GM21528 (cell line): ENCODE measurements around the gene CTIF.
"Not testable (repeated sequence)": the region's sequence is repeated elsewhere in the genome, so short reads cannot be mapped to it uniquely, and the experiment has no call there.

Experiments
- ATAC-seq: cut with Tn5 transposase; IDR thresholded peaks from one replicate; pipeline ENCODE4 v1.9.1; 2021; ENCODE audit warnings: mild to moderate bottlenecking, moderate library complexity; ENCODE audit not compliant: unreplicated experiment, low FRiP score

Gene CTIF

DNA sequence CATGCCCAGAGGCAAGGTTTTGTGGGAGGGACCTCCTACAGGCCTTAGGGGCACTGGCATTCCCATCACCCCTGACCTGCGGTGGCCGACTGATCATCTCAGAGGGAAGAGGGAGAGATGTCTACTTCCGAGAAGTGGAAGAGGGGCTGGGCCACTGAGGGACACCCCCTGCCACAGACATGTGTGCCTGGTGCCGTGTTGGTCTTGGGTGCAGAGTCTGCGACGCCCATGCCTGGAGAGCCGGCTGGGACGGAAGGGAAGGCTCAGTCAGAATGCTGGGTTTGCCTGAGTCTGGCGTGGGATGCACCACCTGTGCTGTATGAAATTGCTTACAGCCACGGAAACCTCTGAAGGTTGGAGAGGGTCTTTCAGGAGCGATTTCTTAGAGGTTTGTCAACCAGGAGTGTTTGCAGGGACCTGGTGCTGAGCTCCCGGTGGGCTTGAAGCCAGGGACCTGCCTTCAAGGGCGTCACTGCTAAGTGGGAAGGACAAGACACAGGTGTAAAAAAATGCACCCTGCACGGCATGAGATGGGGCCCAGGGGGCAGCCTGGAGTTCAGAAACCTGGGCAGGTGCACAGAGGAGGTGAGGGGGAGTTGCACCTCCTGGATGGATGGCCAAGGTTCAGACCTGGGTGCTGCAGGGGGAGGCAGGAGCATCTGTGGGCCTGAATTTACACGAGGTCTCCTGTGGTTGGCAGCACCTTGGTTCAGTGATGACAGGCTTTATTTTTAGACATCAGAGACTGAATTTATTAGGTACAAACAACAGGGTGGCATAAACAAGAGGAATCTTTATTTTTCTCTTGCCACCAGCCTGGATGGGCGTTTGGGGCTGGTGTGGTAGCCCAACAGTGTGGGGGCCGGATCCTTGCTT, 100.3 kb downstream of the CTIF start:
- ATAC-seq: no peak

DNA sequence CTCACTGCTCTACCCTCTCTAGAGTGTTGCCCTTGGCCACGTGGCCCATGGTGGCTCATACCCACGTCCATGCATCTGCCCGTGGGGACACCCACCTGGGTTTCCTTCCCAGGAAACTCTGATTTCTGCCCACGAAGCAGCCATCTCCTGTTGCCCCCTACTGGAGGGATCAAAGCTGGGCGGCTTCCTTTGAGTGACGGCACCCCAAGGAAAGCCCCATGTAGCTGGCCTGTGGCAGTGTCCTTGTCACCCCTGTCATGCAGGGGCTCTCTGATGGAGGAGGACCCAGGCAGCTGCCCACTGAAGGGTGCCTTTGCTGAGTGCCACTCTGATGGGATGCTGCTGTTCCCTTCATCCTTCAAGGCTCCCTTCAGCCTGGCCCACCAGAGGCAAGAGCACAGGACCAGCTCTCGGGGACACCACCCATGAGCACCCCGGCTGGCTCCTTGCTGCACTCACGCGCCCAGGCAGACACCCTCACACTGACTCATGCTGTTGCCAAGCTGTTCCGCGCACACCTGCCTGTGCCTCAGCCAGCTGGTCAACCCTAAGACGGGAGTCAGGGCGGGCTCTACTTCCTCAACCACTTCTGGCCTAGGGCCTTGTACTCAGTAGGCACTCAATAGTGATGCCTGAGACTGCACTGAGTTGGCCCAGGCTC, 101.1 kb downstream of the CTIF start:
- no peak for ATAC-seq

DNA sequence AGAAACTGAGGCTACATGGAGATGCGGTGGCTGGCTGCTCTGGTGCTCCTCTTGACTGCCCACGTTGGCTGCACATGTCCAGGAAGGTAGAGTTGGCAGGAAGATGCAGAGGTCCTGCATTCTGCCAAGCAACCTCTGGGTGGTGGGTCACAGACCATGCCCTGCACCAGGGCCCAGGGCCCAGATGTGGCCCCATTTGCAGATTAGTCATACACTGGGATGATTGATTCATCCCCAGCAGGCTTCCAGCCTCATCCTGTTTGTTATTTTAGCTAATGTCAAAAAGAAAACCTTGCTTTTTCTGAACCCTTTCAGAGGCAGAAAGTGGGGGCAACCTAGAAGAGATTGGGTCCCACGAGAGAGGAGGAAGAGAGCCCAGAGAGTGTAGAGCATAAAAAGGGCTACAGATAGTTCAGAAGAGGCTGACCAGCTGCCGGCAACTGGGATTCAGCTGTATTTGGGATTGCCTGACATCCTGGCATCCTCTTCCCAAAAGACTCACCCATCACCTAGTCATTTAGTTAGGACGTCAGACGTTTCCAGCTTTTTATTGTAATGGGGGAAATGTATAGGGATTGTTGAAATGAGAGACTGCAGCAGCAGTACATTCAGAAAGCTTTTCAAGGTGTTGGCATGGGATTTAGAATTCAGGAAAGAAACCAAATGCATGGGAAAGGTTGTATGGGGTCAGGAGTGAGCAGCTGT, 101.9 kb downstream of the CTIF start:
- ATAC-seq: no peak

DNA sequence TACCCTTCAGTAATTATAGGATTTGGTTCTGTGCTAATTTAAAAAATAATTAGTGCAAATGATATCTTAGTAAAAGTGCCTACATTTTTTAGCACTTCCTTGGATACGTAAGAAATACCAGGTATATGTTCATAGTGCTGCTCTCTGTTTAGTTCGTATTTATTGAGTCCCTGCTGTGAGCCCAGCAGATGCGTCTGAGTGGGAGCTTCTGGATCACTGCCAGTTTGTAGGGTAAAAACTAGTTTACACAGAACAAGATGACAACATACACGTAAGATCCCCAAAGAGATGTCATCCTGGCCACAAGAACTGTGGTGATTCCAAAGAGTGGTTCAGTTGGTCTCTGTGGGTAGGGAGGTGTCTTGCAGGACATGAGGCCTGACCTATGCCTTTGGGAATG, 103.2 kb downstream of the CTIF start:
- no peak for ATAC-seq

DNA sequence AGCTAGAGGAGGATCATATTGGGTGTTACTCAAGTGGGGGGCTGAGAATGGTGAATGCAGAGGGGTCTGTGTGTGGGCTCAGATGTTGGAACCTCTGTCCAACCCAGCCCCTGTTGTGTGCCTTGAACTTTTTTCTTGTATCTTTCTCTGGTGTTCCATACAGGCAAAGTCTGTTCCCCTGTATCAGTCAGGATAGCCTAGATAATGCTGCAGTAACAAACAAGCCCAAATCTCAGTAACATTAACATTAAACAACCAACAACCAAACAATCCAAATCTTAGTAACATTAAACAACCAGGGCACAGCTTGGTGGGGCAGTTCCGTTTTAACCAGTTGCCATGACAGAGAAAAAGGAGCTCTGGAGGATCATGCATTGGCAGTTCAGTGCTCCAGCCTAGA, 103.7 kb downstream of the CTIF start:
- ATAC-seq: no peak

DNA sequence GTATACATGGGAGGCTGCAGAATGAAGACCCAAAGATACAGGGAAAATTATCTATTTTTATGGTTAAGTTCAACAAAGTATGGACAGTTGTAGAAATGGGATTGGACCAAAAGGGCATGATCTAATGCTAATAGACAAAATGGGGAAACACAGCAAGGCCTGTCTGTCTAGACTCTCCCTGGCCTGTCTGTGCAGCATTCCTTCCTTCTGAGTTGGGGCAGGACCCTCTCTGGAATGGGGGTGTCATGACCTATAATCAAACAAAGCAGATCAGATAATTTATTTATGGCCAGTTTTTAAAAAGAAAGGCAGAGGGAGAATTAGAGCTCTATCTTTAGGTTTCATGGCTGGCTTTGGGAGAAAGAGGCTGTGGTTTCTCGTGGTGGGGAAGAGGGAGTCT, 104.4 kb downstream of the CTIF start:
- no peak for ATAC-seq

DNA sequence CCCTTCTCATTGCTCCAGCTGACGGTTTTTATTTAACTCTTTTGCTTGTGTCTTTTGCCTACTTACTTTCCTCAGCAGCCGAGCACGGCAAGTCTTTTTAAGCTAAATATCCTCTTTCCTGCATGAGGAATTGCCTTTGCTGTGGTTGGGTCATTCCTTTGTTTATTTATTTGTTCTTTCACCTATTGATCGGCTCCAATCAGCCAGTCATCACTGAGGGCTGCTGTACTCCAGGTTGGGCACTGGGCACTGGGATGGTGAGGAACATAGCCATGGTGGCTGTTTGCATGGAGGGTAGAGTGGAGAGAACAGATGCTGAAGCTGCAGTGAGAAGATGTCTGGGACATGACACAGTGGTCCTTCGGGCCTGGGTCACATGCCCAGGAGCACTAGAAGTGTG, 105.2 kb downstream of the CTIF start:
- ATAC-seq: no peak

DNA sequence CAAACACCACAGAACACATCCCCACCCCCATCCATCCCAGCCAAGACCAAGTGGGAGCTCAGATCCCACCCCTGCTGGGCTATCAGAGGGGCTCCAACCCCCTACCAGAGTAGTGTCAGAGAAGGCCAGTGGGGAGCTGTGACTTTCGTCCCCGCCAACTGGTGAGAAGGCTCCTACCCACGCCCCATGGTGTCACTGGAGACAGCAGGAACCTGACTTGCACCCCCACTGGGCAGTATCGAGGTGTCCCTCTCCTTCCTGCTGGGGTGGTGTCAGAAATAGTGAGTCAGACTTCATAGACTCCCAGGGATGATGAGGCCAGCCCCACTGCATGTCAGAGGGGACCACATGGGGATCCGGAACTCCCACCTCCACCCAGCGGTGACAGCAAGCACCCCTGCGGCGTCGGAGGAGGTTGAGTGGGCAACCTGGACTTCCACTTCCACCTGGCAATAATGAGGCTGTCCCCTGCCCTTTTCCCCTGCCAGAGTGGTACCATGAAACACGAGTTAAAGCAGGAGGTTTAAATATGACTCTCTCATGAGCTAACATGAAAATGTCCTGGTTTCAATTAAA, 106.7 kb downstream of the CTIF start:
- no peak for ATAC-seq

DNA sequence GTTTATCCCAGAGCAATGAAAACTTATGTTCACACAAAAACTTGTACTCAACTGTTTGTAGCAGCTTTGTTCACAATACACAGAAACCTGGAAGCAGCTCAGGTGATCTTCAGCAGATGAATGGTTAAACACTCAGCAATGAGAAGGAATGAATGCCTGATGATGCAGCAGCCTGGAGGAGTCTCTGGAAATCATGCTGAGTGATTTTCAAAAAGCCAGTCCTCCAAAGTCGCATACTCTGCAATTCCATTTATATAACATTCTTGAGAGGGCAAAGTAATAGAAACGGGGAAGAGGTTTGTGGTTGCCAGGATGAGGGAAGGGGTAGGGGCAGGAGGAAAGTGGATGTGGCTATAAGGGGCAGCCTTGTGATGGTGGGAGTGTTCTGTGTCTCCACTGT, 108.1 kb downstream of the CTIF start:
- no peak for ATAC-seq

DNA sequence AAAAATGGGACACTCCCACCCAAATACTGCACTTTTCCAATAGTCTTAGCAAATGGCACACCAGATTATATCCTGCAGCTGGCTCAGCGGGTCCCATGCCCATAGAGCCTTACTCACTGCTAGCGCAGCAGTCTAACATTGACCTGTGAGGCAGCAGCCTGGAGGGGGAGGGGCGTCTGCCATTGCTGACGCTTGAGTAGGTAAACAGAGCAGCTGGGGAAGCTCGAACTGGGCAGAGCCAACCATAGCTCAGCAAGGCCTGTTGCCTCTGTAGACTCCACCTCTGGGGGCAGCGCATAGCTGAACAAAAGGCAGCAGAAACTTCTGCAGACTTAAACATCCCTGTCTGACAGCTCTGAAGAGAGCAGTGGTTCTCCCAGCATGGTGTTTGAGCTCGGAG, 110.4 kb downstream of the CTIF start:
- ATAC-seq: no peak

DNA sequence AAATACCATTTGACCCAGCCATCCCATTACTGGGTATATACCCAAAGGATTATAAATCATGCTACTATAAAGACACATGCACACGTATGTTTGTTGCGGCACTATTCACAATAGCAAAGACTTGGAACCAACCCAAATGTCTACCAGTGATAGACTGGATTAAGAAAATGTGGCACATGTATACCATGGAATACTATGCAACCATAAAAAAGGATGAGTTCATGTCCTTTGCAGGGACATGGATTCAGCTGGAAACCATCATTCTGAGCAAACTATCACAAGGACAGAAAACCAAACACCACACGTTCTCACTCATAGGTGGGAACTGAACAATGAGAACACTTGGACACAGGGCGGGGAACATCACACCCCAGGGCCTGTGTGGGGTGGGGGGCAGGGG, 115.8 kb downstream of the CTIF start:
- ATAC-seq: not testable (repeated sequence)

DNA sequence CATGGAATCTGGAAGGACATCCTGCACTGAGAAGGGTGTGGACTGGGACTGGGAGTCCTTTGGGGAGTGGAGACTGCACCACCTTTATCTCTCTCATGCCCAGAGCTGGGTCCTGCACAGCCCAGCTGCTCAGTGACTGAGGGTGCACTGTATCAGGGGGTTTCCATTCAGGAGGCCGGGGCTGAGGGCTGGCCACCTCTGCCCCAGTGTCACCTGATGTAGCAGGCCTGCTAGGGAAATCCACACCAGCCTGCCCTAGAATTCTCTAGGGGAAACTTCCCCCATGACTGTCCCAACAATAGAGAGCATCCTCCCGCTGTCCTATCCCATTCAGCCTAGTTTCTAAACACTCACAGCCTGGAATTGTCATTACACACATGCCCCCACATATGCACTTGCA, 116.7 kb downstream of the CTIF start:
- no peak for ATAC-seq

DNA sequence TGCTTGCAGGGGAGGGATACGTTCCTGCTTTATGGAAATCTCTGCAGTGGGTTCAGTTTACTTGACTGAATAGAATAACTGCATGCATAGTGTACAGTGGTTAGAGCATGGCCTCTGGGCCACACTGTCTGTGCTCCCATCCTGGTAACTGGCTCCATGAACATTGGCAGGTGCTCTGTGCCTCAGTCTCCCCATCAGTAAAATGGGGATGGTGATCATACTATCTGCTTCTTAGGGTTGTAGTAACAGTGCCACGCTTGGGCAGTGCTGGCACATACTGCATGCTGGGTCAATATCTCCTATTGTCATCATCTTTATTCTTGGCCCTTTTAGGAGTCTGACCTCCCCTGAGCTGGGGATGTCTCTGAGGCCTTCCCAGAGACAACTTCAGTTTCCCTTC, 117.3 kb downstream of the CTIF start:
- ATAC-seq: no peak

DNA sequence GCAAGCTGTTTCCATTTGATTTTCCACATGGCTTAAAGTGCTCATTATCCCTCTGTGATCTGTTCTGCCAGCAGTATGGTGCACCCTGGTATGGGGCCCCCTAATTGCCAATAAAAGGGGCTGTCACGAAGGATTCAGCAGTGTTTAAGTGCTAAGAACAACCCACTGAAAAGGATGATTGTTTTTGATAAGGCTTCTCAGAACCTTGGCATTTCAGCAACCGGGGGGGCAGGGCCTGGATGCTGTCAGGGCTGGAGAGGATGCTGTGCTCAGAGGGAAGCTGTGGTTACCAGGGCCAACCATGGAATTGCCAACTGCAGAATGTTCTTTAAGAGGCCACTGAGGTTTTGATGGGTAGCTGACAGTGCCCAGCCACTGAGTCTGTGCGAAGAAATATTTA, 117.8 kb downstream of the CTIF start:
- no peak for ATAC-seq

DNA sequence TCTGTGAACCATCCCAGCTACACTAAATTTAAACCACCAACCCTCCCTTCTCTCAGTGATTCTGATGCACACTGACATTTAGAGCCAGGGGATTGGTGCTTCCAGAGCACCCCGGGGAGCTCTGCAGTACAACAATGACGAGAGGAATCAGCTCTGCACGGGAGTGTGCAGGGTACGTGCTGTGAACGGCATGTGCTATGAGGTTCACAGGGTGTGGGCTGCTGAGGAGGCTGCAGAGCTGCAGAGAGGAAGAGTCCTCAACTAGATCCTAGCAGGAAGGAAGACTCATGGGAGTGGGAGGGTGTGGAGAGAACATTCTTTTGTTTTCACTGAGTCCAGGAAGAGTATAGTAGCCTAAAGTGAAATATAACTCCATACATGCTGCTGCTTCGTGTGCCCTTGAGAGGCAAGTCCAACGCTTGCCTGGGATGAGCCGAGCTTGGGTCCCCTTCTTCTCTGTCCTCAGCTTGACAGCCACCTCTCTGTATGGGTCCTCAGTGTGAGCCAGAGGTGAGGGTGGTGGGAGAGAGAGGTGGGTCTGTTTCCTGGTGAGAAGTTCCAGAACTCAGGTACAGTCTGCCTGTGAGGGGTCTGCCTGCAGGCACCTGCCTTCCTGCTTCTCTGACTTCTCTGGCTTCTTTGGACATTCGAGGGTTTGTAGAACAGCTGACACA, 118.8 kb downstream of the CTIF start:
- no peak for ATAC-seq

DNA sequence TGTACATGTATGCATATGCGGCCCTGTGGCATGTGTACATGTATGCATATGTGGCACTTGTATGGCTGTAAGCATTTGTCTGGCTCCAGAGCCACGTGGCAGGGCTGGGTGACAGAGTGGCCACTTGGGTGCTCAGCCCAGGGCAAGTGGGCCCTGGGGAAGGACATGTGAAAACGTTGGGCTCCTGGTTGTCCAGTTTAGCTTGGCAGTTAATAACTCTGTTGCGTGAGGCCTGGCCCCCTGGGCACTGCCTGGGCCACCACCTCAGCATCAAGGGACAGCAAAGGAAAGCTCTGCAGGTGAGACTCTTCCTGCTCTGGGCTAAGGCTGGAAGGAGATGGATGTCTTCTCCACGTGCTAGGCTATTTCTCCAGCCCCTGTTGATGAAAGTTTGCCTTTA, 119.9 kb downstream of the CTIF start:
- ATAC-seq: no peak

DNA sequence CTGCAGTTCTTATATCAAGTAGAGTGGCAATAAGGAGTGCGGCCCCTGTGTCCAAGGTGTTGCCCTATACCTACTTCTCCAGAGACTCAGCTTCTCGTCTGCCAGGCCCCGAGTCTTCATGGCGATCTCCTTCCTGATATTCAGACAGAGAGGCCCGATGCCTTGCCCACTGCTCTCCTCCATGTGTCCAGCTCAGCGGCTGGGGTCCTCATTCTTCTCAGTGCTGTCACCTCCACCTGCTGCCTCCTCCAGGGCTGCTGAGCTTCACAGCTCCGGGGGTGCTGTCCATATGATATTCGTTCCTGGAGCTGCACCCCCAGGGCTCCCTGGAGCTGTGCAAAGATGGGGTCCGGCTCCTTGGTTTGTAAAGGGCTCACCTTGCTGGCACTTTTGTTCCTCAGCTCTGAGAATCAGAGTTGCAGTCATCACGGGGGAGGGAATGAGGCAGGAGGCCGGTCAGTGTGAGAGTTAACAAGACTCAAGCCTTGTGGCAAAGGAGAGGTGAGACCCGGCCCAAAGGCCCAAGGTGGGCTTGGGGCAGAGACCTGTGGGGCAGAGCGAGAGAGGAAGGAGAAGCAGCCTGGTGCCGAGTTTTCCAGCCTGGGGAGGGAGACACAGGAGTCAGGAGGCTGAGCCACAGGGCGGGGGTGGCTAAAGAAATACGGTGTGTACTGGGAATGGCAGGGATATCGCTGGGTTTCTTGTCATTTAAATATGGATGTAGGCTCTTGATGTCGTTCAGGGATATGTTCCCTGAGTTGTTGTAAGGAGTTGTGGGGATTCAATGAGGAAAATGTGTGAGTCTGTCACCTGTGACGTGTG, 120.6 kb downstream of the CTIF start:
- ATAC-seq: no peak

DNA sequence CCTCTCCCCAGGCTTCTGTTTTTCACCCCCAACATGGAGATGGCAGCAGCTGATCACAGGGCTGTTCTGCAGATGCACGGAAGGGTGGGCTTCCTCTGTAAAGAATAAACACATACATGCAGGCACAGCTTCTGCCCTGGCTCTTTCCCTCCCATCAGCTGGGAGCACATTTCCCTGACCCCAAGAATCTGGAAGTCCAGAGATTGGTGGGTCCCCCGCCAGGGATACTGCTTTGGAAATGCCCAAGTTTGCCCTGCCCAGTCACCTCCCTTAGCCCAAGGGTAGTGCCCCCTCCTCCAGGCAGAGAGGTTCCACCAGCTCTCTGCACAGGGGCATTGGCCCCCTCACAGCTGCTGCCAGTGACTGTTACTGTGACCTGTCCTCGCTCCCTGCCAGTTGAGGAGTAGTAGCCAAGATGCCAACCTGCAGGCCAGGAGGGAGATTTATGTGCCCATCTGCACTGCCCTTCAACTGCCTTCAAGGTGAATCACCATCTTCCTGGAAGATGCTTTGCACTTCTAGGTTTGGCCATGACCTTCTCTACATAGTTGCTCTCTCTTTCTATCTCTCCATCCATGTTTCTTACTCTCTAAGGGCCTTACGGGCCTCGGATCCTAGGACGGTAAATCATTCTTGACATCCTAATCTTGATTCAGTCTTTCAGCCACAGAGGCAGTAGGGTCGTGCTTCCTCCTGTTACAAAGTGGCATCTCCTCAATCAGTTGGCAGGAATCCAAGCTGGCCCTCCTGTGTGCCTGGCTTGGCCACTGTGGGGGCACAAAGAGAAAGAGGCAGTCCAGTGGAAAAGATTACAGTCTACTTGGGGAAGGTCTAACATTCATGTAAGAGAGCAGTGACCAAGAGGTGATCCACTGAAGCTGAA, 121.8 kb downstream of the CTIF start:
- no peak for ATAC-seq

DNA sequence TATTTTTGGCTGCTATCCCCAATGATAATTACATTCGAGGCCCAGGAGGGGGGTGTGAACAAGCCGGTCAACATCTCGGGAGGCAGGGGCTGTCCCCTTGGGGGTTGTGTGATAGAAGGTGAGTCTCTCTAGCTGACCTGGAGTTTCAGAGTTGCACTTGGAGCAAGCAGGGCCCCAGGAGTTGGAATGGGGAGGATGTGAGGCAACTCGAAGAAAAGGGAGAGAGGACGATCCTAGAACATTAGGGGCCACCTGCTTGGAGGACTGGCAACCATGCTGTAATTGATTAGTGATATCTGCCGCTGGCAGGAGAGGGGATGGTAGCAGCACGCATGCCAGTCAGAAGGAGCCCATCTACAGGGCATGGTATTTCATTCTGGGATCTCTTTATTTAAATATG, 122.6 kb downstream of the CTIF start:
- no peak for ATAC-seq
